Activated CD8-positive, alpha-beta memory T cell treated with anti-CD3 and anti-CD28 coated beads, Interleukin-2, amount 50 U/mL, for 1 hour (primary cell): ENCODE measurements around the gene MAN2A2.

Experiments
- DNase-seq: peaks from one replicate; pipeline ENCODE4 v3.0.0-alpha.2; 2020; ENCODE audit errors: extremely low read depth

MAN2A2 gene

DNA sequence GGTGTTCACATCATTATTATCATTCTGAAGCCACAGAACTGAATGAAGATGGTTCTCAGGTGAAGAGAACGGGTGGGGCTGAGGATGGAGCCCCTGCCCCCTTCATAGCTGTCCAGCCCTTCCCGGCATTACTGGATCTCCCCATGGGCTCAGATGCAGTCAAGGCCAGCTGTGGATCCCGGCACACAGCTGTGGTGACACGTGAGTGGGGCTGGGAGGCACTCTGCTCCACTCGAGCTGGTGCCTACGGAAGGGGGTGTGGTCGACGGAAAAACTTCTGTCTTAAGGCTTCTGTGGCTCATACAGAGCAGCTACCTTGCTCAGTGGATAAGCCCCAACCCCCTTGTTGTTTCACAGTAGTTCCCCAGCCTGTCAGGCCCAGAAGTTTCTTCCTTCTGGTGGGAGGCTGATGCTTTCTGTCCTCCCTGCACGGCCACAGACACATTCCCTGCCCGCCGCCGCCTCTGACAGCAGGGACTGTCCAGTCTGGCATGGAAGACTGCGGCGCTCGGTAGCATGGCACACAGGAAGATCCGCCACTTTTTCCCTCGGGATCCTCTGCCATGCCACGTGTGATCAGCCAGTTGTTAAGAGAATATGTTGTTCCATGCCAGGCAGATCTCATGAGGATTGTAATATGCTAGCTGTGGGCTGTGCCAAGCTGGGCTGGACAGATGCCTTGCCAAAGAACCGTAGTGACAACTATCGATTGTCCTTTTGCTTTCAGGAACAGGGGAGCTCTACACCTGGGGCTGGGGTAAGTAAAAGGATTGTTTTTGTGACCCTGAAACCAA, 57.4 kb downstream of the MAN2A2 start:
- DNase-seq = no peak

DNA sequence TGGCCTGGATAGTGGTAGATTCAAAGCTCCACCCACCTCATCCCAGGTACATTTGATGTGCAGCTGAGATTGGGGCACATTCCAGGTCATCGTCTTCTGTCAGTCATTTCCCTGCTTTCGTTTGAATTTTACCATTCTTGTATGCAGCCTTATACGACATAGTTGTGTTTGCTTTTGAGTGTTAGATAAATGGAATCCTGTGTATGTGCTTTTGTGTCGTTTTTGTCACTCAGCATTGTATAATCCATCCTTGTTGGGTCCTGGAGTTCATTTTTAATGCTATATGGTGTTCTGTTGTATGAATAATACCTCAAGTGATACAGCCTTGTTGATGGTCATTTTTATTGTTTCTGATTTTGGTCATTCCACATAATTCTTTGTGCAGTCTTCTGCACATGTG, 58.9 kb downstream of the MAN2A2 start:
- no peak for DNase-seq

DNA sequence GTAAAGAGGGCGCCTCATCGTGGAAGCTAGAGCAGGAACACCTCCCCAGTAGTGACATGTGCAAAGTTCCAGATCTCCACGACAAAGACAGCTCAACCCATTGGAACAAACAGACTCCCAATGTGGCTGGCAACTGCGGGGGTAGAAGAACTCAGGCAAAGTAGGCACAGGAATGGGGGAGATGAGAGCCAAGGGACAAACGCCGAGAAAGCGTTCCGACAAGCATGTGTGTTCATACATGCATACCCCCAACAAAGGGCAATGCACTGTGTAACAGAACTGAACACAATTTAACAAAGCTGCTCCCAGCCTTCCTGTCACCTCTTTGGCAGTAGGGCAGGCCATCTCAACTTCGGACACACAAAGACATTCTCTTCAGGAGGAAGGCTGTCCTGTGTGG, 63.2 kb downstream of the MAN2A2 start:
- DNase-seq = no peak

DNA sequence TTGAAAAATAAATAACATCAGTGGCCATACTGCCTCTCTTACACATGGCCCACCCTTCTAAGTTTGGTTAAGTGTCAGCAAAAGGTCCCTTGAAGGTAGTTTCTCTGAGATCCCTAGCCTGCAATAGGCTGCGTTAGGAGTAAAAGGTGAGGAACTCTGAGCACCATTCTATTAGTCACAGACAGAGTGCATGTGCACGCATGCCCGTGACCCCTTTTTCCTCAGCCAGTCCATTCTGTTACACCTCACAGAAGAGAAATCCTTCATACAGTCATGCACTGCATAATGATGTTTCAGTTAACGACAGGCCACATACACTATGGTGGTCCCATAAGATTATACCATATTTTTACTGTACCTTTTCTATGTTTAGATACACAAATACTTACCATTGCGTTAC, 64.1 kb downstream of the MAN2A2 start:
- DNase-seq = no peak

DNA sequence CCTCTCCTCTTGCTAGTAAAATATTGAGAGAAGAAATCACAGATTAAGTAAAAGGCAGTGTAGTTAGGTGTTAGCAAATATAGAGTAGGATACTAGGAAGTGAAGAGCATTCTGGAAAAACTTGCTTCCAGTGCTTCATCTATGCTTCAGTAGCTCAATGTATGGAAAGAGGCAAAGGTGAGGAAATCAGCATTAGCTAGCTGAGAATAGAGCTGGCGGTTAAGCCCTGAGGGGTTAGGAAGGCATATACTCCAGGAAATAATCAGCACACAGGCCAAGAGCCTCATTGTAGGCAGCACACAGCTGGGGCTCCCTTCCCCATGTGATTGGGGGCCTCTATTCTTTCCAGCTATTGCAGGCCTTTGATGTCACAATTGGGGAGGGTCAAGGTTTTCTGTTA, 65.3 kb downstream of the MAN2A2 start:
- DNase-seq = no peak

DNA sequence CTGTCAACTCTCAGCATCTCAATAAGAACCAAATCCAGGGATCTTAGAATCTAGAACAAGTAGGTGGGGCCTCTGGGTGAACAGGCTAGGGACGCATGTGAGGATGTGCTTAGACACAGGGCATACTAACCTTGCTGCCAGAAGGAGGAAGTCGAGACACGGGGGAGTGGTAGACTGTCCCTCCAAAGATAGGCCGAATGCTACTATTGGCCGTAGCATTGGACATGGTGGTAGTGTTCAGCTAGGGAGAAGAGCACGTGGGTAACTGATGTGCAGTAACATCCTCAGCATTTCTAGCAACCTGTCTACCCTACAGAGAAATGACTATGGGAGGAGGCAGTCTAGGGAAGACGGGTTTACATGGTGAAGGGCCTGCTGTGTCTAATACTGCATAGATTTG, 67.2 kb downstream of the MAN2A2 start:
- DNase-seq = no peak

DNA sequence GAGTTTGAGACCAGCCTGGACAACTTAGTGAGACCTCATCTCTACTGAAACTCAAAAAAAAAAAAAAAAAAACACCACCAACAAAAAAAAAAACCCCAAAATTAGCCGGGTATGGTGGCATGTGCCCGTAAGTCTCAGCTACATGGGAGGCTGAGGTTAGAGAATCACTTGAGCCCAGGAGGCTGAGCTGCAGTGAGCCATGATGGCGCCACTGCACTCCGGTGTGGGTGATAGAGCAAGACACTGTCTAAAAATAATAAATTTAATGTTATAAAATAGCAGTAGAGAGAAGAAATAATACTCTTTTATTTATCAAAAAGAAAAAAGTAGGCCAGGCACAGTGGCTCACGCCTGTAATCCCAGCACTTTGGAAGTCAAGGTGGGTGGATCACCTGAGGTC, 69.0 kb downstream of the MAN2A2 start:
- no peak for DNase-seq
